GM18861 (cell line): ENCODE results near the gene SLC25A17.
"Not testable (repeated sequence)": the region's sequence is repeated elsewhere in the genome, so short reads cannot be mapped to it uniquely, and the experiment has no call there.

ENCODE experiments used
- ATAC-seq: cut with Tn5 transposase; IDR thresholded peaks from one replicate; pipeline ENCODE4 v1.9.1; 2021; ENCODE audit not compliant: unreplicated experiment

SLC25A17 gene, protein sequence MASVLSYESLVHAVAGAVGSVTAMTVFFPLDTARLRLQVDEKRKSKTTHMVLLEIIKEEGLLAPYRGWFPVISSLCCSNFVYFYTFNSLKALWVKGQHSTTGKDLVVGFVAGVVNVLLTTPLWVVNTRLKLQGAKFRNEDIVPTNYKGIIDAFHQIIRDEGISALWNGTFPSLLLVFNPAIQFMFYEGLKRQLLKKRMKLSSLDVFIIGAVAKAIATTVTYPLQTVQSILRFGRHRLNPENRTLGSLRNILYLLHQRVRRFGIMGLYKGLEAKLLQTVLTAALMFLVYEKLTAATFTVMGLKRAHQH

DNA sequence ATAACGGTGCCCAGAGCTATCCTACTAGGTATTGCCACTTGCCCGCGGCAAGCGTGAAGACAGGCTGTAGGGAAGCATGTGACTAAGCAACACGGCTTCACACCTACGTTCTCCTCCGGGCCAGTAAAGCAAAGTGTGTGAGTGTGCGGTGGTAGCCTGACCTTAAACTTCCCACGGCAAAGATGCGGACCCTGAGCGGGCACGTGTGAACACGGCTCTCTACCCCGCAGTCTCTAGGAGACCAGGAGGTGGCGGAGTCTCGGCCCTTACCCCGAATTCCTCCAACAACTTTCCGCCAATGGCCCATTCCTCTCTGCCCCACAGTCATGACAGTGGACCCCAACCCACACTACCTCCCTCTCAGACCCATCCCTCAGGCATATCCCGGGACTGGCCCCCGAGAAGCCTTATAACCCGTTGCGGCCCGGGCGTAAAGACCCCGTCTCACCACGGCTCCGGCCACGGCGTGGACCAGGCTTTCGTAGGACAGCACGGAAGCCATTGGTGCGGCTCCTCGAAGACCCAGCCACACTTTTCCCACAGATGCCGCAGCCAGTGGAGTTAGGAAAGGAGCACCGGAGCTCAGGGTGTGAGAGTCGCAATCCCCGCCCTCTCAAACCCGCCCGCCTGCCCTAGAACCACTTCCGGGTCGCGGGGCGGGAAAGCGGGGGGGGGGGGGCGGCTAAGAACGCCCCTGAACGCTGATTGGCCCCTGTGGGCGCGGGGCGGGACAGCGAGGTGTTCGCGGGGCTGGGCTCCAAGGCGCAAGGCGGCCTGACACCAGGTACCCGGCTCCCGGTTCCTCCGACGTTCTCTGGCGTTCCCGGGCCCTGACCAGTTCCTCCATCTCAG is at the start of gene SLC25A17:
Gene SLC25A17 (minus strand): TSS at position 600 of the 852 bp plus-strand sequence. CDS start 98 bp downstream, at position 502.
- ATAC-seq, result peak; percentile 61

DNA sequence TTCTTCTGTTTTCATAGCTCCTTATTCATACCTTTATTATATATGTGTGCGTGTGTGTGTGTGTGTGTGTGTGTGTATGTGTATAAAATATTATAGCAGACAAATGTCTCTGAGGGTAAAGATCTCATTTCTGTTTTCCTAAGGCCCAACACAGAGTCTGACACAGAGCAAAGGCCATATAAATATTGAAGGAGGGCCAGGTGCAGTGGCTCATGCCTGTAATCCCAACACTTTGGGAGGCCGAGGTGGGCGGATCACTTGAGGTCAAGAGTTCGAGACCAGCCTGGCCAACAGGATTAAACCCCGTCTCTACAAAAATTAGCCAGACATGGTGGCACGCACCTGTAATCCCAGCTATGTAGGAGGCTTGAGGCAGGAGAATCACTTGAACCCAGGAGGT is 49.2 kb upstream of the SLC25A17 start:
- not testable (repeated sequence) for ATAC-seq

DNA sequence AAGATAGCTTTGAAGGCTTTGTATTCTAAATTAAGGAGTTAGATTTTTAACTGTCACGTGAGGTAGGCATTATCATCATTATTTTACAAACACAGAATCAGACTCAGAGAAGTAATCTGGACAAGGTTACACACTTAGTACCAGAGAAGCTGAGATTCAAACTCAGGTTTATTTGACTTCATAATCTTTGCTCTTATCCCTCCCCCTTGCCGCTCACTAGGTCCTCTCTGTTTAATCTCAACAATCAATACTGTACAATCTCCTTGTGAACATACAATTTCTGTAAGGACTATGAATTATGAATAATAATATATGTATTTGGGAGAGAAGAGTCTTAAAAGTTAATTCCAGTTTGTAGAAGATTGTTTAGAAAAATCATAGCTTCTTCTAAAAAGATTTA is 48.0 kb upstream of the SLC25A17 start:
- no peak for ATAC-seq

DNA sequence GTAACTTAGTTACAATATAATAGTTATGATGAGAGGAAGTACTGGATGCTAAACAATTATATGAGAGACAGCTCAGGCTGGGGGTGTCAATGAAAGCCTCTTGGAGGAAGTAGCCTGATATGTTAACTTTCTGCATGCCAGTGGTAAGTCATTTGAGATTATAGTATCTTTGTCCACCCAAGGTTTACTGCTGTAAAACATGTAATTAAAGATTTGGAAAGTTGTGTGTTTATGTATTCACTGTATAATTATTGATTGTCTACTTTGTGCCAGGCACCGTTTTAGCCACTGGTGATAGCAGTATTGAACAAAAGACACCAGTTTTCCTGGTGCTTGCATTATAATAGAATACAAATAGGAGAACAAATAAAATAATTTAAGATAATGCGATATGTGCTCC is 43.4 kb upstream of the SLC25A17 start:
- ATAC-seq, result no peak

DNA sequence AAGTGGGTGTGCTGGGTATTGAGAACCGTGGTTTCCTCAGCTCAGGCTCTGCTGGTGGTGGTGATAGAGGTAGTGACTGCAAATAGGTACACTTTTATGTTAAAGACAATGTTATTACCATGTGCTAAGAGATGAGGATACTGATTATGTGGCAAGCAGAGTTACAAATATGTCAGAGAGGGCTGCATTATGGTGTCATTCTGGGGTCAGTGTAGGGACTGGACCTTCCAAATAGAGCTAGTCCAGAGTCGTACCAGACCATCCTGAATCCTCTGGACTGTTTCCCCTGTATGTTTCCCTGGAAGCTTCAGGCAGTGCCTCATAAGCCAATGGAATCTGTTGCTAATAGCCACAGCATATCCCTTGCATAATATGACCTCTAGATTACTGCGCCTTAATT is 42.9 kb upstream of the SLC25A17 start, which contains the start of gene DNAJB7:
Gene DNAJB7 (minus strand): TSS at position 101 of the 400 bp plus-strand sequence. CDS start 119 bp downstream, outside the sequence.
- no peak for ATAC-seq

DNA sequence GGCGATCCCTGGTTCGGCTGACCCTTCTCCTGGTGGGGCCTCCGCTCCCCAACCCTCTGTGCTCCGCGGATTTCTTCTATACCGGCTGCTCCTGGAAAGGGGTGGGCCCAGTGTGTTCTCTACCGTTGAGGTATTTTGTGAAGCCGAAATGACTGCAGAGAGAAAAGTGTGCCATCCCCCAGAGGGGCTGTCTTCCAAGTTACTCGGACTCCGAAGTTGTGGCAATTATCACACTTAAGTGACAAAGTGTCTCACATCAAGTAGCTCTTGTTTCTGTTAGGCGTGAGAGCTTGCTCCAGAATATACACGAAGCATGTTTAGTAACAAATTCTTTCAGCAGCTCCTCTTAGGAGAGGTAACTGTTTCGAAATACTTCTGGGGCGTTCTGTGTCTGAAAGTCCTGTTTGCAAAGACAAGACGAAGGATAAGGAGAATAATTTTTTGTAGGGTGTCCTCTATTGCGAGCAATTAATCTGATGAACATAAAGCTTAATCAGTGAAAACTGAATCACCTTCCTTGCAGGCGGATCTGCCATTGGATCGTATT is 38.2 kb upstream of the SLC25A17 start:
- no peak for ATAC-seq

DNA sequence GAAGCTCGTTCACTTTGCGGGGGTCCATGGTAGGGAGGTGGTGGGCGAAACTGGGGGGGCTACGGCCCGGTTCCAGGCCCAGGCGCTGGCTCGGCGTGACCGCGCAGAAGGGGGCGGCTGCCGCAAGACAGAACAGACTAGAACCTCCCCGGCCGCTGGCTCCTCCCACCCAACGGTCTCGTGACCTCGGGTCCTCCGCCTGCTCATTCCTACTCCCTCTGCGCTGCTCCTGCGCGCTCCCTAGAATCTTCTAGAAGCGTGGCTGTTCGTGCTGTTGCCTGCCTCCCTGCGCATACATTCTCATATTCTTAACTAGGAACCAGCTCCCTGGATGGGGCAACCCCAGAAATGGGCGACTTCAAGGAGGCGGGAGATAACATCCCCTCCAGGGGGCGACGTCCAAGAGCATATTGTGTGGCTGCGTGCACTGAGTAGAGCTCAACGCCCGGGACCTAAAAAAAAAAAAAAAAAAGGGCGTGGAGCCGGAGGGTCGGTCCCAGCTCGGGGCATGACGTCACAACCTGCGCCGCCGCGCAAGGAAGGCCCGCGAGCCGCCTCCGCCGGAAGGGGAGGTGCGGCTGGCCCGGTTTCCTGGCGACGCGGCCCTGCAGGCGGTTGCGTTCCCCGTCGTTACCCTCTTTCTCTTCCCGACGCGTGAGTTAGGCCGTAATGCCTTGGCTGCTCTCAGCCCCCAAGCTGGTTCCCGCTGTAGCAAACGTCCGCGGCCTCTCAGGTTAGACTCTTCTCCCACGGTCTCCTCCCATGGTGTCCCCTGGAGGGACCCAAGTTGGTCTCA is 37.6 kb upstream of the SLC25A17 start, which contains the start of the genes ST13 and XPNPEP3:
Gene ST13 (minus strand): TSS at position 127 of the 796 bp plus-strand sequence. CDS start 99 bp downstream, at position 28.
Gene XPNPEP3 (plus strand): TSS at position 636 of the 796 bp plus-strand sequence. CDS start 34 bp downstream, at position 670.
- ATAC-seq, result peak; percentile 69

DNA sequence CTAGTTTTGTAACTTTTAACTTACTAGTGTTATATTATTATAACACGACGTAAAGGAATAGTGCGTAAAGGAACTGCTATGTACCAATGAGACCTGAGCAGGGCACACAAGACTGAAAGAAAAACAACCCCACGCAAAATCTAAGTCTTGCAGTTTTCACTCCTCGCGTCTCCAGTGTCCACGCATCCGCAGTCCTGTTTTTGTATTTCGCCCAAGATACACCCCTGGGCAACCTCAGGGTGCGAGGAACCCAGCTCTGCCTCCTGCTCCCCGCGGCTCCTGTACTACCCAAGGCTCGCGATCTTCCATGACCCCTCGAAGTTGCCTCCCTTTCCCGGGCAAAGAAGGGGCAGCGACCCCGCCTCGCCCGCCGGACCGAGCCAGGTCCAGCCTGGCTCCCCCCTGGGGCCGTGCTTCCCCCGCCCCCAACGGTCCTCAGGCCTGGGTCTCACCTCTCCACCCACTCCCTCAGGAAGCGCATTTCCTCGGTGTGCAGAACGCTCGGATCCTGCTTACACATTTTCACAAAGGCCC is 36.9 kb upstream of the SLC25A17 start:
- ATAC-seq, result peak; percentile 7

DNA sequence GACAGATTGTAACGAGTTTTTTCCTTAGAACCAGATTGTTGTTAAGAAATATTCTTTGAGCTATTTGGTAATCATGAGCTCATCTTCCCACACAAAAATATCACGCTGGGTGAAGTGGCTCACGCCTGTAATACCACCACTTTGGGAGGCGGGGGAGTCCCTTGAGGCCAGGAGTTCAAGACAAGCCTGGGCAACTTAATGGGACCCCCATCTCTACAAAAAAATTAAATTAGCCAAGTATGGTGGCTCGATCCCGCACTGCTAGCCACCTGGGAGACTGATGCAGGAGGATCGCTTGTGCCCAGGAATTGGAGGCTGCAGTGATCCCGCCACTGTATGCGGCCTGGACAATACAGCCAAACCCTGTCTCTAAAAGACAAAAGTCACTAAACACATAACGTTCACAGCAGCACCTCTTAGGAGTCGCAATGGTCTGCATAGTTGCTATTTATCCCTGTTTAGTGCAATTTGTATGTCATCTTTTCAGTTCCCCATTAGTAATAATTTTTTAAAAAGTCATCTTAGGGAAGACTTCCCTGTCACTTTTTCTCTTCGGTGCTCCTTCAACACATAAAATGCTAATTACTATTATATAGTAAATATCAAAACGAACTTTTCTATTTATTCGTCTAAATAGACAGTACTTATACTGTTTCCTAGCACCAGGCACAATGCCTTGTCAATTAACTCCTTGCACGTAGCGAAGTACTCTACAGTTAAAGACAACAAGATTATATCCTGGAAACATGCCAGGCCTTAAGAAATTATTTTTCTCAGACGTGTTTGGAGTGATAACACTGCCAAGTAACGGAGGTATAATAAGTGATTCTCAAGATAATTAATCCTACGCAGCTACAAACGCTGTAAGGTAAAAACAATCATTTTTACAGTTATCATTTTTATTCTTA is 36.2 kb upstream of the SLC25A17 start:
- no peak for ATAC-seq

DNA sequence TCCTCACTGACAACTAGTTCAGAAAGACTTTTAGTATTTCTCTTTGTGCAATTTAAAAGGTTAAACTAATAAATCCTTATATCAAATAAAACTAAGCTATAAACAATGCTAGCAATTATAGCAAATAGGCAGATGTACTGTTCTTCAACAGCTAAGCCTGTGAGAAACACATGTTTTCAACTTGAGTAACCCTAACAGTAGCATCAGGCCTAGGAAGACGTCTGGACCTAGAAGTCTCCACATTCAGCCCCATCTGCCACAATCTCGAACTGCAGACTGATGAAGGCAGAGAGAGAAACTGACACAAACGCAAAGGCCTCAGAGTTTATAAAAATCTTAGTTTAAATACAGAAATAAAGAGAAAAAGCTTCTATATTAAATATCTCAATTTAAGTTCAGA is 34.8 kb upstream of the SLC25A17 start:
- no peak for ATAC-seq

DNA sequence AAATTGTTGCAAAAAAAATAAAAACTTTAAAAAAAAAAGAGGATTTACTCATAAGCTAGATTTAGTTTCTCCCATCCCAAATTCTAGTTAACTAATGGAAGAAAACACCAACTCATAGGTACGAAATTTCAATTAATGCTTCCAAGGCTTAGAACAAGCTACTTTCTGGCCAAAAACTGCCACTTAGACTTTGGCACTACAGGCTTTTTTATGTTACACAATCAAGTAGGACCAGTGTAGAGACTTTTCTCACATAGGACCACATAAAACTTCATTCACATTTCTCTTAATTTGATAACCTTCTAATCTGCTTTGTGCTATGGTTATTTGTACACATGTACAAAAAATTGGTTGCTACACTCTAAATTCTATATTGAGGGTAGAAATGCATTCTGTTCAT is 34.2 kb upstream of the SLC25A17 start:
- ATAC-seq, result no peak

DNA sequence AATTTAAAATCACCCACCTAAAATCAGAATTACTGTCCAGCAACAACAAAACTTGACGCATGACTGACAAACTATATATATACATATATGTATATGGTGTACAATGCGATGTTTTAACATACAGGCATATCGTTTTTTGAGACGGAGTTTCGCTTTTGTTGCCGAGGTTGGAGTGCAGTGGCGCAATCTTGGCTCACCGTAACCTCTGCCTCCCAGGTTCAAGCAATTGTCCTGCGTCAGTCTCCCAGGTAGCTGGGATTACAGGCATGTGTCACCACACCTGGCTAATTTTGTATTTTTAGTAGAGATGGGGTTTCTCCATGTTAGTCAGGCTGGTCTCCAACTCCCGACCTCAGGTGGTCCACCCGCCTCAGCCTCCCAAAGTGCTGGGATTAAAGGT is 26.7 kb upstream of the SLC25A17 start:
- ATAC-seq, result not testable (repeated sequence)

DNA sequence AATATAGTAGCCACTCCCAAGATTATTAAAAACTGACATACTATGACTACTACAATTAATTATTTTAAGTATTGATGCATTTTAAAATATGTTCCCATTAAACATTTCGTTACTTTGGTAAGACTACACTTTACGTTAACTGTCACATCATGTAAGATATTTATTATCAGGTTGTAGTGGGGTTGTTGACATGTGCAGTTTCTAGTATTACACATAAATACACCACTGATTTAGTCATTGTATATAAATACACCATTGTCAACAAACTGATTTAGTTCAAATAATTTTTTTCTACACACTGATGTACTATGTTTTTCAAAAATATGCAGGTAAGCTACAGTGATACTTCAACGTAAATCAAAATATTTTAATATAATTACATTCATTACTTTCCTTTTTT is 25.8 kb upstream of the SLC25A17 start:
- ATAC-seq, result no peak

DNA sequence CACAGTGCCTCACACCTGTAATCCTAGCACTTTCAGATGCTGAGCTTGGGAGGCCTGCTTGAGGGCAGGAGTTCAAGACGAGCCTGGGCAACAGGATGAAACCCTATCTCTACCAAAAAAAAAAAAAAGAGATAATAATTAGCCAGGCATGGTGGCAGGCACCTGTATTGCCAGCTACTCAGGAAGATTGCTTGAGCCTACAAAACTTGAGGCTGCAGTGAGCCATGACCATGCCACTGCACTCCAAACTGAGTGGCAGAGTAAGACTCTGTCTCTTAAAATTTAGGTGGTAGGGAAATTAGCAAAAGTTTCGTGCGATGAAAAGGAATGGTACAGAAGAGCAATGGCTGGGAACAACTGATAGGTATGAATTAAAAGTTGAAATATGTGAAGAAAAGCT is 19.3 kb upstream of the SLC25A17 start:
- ATAC-seq, result no peak

DNA sequence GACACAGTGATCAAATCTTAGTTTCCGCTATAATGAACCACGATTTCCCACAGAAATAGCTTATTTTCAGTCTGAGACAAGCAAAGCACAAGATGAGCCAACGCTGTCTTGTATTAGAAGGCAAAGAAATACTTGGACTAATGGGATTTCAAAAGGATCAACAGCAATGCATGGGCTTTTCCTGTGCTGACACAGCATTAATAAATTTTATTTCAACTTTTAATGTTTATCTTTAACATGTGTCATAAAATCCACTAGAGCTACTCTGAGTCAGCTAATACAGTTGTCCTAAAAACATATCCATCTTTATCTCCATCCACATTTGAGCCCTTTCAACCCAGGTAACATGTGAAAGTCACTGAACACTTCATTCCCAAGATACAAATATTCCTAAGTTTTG is 15.5 kb upstream of the SLC25A17 start:
- no peak for ATAC-seq

DNA sequence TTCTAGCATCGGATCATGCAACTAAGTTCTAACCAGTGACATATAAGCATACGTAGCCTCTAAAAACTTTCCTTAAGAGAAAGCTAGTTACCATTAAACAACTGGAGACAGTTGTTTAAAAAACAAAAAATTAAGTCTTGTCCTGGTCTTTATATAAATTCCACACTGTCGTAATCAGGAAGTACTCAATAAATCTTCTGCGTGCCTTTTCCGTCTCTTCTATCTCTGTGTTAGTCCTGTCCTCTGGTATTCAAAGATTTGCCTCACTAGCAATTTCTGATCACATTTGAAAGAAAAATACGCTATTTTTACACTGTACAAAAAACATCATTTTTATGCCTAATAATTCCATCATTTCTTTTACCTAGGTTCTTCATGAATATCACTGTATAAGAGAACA is 10.0 kb upstream of the SLC25A17 start:
- ATAC-seq, result no peak

DNA sequence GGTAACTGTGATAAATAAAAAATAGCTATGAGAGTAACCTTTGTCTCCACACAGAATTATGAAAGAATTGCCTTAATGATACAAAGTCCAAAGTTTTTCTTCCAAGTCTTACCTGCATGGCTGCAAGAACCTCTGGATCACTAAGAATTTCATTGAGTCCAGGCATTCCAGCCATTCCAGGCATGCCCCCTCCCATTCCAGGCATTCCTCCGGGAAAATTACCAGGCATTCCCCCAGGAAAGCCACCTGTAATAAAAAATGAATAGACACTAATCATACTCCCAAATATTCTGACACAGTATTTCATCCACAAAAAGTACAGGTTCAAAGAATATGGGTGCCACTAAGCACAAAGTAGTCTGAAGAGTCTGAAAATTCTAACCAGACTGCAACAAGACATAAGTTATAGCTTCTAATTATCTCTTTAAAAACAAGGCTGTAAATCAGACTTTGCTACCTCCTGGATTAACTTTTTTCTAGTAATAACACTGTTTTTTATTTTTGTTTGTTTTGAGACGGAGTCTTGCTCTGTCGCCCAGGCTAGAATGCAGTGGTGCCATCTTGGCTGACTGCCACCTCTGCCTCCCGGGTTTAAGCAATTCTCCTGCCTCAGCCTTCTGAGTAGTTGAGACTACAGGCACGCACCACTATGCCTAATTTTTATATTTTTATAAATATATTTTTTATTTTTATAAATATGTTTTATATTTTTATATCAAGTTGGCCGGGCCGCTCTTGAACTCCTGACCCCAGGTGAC is 8.0 kb upstream of the SLC25A17 start:
- ATAC-seq, result no peak

DNA sequence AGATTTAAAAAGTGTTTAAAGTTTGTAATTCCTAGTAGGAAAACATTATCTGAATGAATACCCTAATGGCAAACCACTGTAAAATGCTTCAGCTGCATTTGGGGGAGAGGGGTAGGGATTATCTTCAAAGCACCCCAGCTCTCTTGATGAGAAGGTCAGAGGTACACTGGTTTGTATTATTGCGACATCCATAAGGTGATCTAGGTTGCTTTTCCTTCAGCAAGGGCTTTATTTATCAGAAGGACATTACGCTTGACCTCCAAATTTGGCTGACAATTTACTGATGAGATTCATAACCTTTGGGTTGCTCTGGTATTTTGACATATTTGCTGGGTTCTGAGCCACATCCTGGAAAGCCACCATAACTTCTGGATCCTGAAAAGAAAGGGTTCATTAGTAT is 7.1 kb upstream of the SLC25A17 start:
- not testable (repeated sequence) for ATAC-seq

DNA sequence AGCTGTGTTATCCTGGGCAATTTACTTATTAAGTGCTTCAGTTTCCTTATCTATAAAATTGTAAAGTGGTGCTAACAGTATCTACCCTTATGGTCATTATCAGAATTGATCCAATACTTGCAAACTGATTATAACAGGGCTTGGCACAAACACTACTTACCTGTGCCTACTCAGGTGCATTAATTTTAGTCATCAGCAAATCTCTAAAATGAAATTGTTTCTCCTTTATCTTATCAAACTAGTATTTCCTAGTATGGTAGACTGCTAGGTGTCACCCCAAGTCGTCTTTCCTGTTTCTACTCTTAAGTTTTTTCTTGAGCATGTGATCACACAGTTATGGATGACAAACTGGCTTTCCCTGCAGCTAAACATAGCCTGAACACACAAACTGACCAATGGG is 4.3 kb upstream of the SLC25A17 start:
- ATAC-seq, result no peak
